NOMO-1 treated with DMSO at 0.1 percent for 48 hours (cell line): Measurements from ENCODE around the gene P2RY12.

Source experiments
- DNase-seq: peaks from one replicate; lab custom pipeline; 2025; ENCODE audit not compliant: unreplicated experiment; lab: John Stamatoyannopoulos, UW

P2RY12 gene

GRCh38 chr3:151347432-151347831 is 37.1 kb downstream of the P2RY12 start:
- DNase-seq = peak; percentile 100

- DNase-seq = peak; percentile 99
Measured at GRCh38 chr3:151346292-151346691, 38.3 kb downstream of the P2RY12 start.

GRCh38 chr3:151345859-151346258 is 38.7 kb downstream of the P2RY12 start:
- DNase-seq = no peak

GRCh38 chr3:151331696-151332095 is 52.9 kb downstream of the P2RY12 start:
- no peak for DNase-seq

GRCh38 chr3:151330899-151331298 is 53.7 kb downstream of the P2RY12 start:
- peak; percentile 70 for DNase-seq

- peak; percentile 71 for DNase-seq
Measured at GRCh38 chr3:151330379-151330778, 54.2 kb downstream of the P2RY12 start.

- DNase-seq = peak; percentile 75
Measured at GRCh38 chr3:151329363-151329762, 55.2 kb downstream of the P2RY12 start, which contains the start of gene P2RY13. Gene P2RY13 (minus strand): TSS chr3:151329549. CDS start chr3:151329528, 21 bp downstream.

- peak; percentile 89 for DNase-seq
Measured at GRCh38 chr3:151328298-151328995, 56.1 kb downstream of the P2RY12 start.

GRCh38 chr3:151327571-151328198 is 56.9 kb downstream of the P2RY12 start:
- DNase-seq = peak; percentile 50

- DNase-seq = peak; percentile 17
Measured at GRCh38 chr3:151322511-151322910, 62.0 kb downstream of the P2RY12 start.

GRCh38 chr3:151321526-151321925 is 63.0 kb downstream of the P2RY12 start:
- peak; percentile 69 for DNase-seq

GRCh38 chr3:151320131-151320530 is 64.4 kb downstream of the P2RY12 start:
- no peak for DNase-seq

- DNase-seq = no peak
Measured at GRCh38 chr3:151319628-151320027, 64.9 kb downstream of the P2RY12 start.

- peak; percentile 89 for DNase-seq
Measured at GRCh38 chr3:151318991-151319390, 65.6 kb downstream of the P2RY12 start.

GRCh38 chr3:151318313-151318712 is 66.2 kb downstream of the P2RY12 start:
- peak; percentile 54 for DNase-seq

- DNase-seq = no peak
Measured at GRCh38 chr3:151316267-151316991, 68.1 kb downstream of the P2RY12 start, which contains the start of gene GPR87. Gene GPR87 (minus strand): TSS chr3:151316820. CDS start chr3:151300100, 16,720 bp downstream.

GRCh38 chr3:151315846-151316245 is 68.7 kb downstream of the P2RY12 start:
- no peak for DNase-seq

- DNase-seq = no peak
Measured at GRCh38 chr3:151315136-151315535, 69.4 kb downstream of the P2RY12 start.

- no peak for DNase-seq
Measured at GRCh38 chr3:151314593-151314992, 70.0 kb downstream of the P2RY12 start.

GRCh38 chr3:151314137-151314536 is 70.4 kb downstream of the P2RY12 start:
- DNase-seq = no peak

- no peak for DNase-seq
Measured at GRCh38 chr3:151312972-151313371, 71.6 kb downstream of the P2RY12 start.

- no peak for DNase-seq
Measured at GRCh38 chr3:151309566-151309965, 75.0 kb downstream of the P2RY12 start.
